ENCODE measurements around the gene SUMO1. TPM values are rescaled to one million over a fixed set of nuclear protein-coding genes. Genes with fewer than 3 reads are reported as not detected.
A peak's percentile ranks its signal among the peaks of the same experiment; 100 is the strongest.

SUMO1 gene
- polyA plus RNA-seq (2012; ENCODE audit: insufficient read length, low read depth) = 40.9 TPM

DNA sequence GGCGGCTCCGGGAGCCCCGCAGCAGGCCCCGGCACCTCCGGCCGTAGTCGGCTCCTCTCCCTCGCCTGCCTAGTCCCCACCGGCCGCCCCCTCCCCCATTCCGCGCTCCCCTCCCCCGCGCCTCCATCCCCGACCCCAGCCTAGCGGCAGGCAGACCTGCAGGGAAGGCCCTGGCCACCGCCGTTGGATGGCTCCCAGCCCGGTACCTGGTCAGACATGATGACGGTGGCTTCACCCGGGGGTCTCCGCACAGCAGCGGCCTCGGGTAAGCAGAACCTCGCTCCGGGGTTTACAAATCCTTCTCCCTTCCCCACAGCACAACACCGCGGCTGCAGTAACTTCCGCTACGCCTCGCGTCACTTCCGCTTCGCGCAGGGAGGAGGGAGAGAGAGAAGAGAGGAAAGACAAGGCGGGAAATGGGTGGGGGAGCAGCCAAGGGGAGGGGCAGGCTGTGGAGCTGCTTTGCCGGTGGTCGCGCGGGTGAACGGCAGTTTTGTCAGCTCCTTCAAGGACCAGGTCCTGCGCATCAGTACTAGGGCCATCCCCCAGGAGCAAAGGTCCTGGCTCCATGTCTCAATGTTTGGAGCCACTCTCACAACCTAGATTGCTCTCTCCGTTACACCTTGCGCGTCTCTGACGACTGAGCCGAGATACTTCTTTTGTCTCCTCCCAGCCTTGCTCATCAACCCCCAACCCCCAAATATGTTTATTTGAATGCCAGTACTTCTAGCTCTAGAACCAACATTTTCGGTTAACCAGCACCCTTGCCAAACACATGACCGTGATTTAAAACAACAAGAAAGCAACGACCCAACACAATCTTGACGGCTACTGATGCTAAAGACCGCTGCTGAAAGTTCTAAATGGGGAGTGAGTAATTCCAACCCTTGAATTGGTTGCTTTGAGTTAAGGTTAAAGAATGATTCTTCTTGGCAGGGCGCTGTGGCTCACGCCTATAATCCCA is at the start of gene SUMO1:
Gene SUMO1, minus strand, starts transcription at position 364 of the 964 bp plus-strand sequence. Its CDS starts 146 bp downstream, at position 218.
- TF ChIP-seq FOXP2 (optimal IDR thresholded peaks at IDR 0.05; ENCODE audit: borderline replicate concordance, extremely low read depth, extremely low read length, insufficient read depth) = peak; percentile 56
- TF ChIP-seq POLR2AphosphoS5 (IDR thresholded peaks at IDR 0.05; ENCODE audit: low read depth, low read length) = peak; percentile 80
- TF ChIP-seq, protein P1, sequence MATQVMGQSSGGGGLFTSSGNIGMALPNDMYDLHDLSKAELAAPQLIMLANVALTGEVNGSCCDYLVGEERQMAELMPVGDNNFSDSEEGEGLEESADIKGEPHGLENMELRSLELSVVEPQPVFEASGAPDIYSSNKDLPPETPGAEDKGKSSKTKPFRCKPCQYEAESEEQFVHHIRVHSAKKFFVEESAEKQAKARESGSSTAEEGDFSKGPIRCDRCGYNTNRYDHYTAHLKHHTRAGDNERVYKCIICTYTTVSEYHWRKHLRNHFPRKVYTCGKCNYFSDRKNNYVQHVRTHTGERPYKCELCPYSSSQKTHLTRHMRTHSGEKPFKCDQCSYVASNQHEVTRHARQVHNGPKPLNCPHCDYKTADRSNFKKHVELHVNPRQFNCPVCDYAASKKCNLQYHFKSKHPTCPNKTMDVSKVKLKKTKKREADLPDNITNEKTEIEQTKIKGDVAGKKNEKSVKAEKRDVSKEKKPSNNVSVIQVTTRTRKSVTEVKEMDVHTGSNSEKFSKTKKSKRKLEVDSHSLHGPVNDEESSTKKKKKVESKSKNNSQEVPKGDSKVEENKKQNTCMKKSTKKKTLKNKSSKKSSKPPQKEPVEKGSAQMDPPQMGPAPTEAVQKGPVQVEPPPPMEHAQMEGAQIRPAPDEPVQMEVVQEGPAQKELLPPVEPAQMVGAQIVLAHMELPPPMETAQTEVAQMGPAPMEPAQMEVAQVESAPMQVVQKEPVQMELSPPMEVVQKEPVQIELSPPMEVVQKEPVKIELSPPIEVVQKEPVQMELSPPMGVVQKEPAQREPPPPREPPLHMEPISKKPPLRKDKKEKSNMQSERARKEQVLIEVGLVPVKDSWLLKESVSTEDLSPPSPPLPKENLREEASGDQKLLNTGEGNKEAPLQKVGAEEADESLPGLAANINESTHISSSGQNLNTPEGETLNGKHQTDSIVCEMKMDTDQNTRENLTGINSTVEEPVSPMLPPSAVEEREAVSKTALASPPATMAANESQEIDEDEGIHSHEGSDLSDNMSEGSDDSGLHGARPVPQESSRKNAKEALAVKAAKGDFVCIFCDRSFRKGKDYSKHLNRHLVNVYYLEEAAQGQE (IDR thresholded peaks at IDR 0.05; ENCODE audit: insufficient read depth in 1 of 2, low read depth in 2 of 2, low read length in 2 of 2) = no peak
- no peak for TF ChIP-seq SIN3A (IDR thresholded peaks at IDR 0.05; ENCODE audit: borderline replicate concordance, insufficient read depth, low read length)
- TF ChIP-seq TAF1 (IDR thresholded peaks at IDR 0.05; ENCODE audit: borderline replicate concordance, insufficient read depth, low read length) = peak; percentile 66; the same call in 1 of the 2 replicates

DNA sequence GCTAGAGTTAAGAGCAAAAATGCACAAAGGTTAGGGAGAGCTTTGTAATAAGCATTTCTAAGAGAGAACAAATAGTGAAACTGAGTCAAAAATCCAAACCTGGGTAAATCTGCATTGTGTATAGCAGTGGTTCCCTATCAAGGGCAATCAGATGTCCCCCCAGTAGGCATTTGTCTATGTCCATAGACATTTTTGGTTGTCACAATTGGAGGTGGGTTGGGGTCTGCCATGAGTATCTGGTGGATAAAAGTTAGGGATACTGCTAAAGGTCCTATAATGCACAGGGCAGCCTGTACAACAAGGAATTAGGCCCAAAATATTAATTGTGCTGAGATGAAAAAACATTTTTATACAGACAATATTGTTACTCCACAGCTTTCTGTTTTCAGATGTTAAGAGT is 48.2 kb upstream of the SUMO1 start:
- TF ChIP-seq POLR2AphosphoS5 (IDR thresholded peaks at IDR 0.05; ENCODE audit: low read depth, low read length) (no peak), TAF1 (IDR thresholded peaks at IDR 0.05; ENCODE audit: borderline replicate concordance, insufficient read depth, low read length) (no peak), FOXP2 (optimal IDR thresholded peaks at IDR 0.05; ENCODE audit: borderline replicate concordance, extremely low read depth, extremely low read length, insufficient read depth) (no peak)

DNA sequence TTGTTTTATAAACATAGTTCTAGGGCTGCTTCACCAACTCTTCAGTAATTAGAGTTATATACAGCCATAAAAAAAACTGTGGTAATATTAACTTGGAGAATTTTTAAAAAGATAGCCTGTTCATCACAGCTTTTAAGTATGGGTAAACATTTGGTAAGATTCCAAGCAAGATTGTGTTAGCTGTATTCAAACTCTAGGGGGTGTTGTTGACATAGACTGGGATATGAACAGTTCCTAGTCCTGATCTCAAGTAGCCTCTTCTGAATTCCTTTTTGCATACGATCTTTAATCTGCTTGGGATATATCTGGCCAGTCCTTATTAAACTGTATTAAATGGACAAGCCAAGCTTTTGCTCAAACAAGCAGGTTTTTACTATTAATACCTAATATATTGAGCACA is 40.5 kb upstream of the SUMO1 start:
- TF ChIP-seq TAF1 (IDR thresholded peaks at IDR 0.05; ENCODE audit: borderline replicate concordance, insufficient read depth, low read length) (no peak), SIN3A (IDR thresholded peaks at IDR 0.05; ENCODE audit: borderline replicate concordance, insufficient read depth, low read length) (no peak), FOXP2 (optimal IDR thresholded peaks at IDR 0.05; ENCODE audit: borderline replicate concordance, extremely low read depth, extremely low read length, insufficient read depth) (no peak), POLR2AphosphoS5 (IDR thresholded peaks at IDR 0.05; ENCODE audit: low read depth, low read length) (no peak)
- TF ChIP-seq, protein P1 (IDR thresholded peaks at IDR 0.05; ENCODE audit: insufficient read depth in 1 of 2, low read depth in 2 of 2, low read length in 2 of 2) = peak; percentile 12 to 56; a peak in 1 of 4 replicates

DNA sequence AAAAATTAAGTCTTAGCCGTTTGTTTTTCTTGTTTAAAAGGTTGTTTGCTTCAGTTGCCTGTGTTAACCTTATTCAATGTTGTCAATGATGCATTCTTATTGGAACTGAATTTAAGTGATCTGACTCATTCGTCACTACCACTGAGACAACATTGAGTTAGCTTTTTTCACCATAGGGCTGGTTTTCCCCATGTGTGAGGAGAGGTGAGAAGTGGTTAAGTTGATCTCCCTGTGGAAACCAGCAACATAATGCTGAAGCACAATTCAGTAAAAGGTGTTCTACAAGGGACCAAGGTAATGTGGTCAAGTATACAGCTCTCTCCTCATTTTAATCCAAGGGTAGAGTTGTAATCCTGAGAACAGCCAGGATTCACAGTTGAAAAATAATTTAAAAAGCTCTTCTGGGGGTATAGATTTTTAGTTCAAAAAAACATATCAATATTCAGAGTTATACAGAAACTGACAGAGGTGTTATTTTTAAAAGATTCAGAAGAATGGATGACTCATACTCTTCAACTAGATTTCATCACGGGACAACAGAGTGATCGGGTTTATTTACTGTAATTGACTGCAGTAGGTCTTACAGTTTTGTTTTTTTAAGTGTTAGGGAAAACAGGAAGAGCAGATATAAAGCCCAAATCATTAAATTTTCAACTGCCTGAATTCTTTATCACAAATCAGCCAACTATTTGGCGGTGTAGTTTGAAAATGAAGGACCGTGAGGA is 39.8 kb upstream of the SUMO1 start:
- TF ChIP-seq POLR2AphosphoS5 (IDR thresholded peaks at IDR 0.05; ENCODE audit: low read depth, low read length) (no peak; the same call in 1 of the 2 replicates), TAF1 (IDR thresholded peaks at IDR 0.05; ENCODE audit: borderline replicate concordance, insufficient read depth, low read length) (no peak), FOXP2 (optimal IDR thresholded peaks at IDR 0.05; ENCODE audit: borderline replicate concordance, extremely low read depth, extremely low read length, insufficient read depth) (no peak), SIN3A (IDR thresholded peaks at IDR 0.05; ENCODE audit: borderline replicate concordance, insufficient read depth, low read length) (no peak)
- TF ChIP-seq, protein P1 (IDR thresholded peaks at IDR 0.05; ENCODE audit: insufficient read depth in 1 of 2, low read depth in 2 of 2, low read length in 2 of 2) = no peak

DNA sequence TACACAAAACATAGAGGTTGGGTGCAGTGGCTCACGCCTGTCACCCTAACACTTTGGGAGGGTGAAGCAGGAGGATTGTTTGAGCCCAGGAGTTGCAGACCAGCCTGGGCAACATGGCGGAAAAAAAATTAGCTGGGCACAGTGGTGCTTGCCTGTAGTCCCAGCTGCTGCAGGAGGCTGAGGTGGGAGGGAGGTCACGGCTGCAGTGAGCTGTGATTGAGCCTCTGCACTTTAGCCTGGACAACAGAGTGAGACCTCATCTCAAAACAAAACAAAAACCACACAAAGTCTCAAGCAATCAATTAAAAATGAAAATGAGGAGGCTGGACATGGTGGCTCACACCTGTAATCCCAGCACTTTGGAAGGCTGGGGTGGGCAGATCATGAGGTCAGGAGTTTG is 32.1 kb upstream of the SUMO1 start:
- TF ChIP-seq TAF1 (IDR thresholded peaks at IDR 0.05; ENCODE audit: borderline replicate concordance, insufficient read depth, low read length) (no peak), FOXP2 (optimal IDR thresholded peaks at IDR 0.05; ENCODE audit: borderline replicate concordance, extremely low read depth, extremely low read length, insufficient read depth) (no peak), SIN3A (IDR thresholded peaks at IDR 0.05; ENCODE audit: borderline replicate concordance, insufficient read depth, low read length) (no peak), POLR2AphosphoS5 (IDR thresholded peaks at IDR 0.05; ENCODE audit: low read depth, low read length) (no peak)
- TF ChIP-seq, protein P1 (IDR thresholded peaks at IDR 0.05; ENCODE audit: insufficient read depth in 1 of 2, low read depth in 2 of 2, low read length in 2 of 2) = no peak

Data from PFSK-1 (cell line).